Ectodermal cell (in vitro differentiated cells): ENCODE data around the gene INO80C.
"Not testable (repeated sequence)": the region's sequence is repeated elsewhere in the genome, so short reads cannot be mapped to it uniquely, and the experiment has no call there.

Experiments used
- H3K27ac ChIP-seq: 2 replicates; pipeline ENCODE4 v1.7.0; 2013; ENCODE audit warnings: mild to moderate bottlenecking, low read depth, low read length; ENCODE audit not compliant: insufficient read depth, poor library complexity, severe bottlenecking
- H3K27me3 ChIP-seq: 2 replicates; pipeline ENCODE4 v1.7.0; 2013; ENCODE audit warnings: mild to moderate bottlenecking, low read length; ENCODE audit not compliant: insufficient read depth, control insufficient read depth, poor library complexity, severe bottlenecking
- H3K36me3 ChIP-seq: one replicate; pipeline ENCODE4 v1.7.0; 2013; ENCODE audit warnings: low read length; ENCODE audit not compliant: control insufficient read depth, insufficient read depth
- H3K4me1 ChIP-seq: one replicate; pipeline ENCODE4 v1.7.0; 2013; ENCODE audit warnings: low read length; ENCODE audit not compliant: control insufficient read depth, insufficient read depth
- H3K4me3 ChIP-seq: 2 replicates; pipeline ENCODE4 v1.7.0; 2013; ENCODE audit warnings: low read depth, low read length, control low read depth; ENCODE audit not compliant: insufficient read depth
- H3K9me3 ChIP-seq: 2 replicates; pipeline ENCODE4 v1.7.0; 2013; ENCODE audit warnings: mild to moderate bottlenecking, low read length, moderate library complexity; ENCODE audit not compliant: control insufficient read depth
- WGBS, 2 experiments: methylation state at CpG; one replicate each; pipeline ENCODE4 v1.1.7; 2013; ENCODE audit warnings: missing lambda C conversion rate in 2 of 2; 5-methylcytosine and 5-hydroxymethylcytosine counted together

INO80C gene

DNA sequence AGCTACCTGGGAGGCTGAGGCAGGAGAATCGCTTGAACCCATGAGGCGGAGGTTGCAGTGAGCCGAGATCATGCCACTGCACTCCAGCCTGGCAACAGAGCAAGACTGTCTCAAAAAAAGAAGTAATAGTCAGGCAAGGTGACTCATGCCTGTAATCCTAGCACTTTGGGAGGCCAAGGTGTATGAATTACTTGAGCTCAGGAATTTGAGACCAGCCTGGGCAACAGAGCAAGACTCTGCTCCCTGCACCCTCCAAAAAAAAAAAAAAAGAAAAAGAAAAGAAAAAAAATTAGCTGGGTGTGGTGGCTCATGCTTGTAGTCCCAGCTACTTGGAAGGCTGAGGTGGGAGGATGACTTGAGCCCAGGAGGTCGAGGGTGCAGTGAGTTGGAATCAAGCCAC lies 44.7 kb downstream of the INO80C start:
- WGBS, 2 experiments = 91% methylated on average over 4 of the region's 4 CpGs

DNA sequence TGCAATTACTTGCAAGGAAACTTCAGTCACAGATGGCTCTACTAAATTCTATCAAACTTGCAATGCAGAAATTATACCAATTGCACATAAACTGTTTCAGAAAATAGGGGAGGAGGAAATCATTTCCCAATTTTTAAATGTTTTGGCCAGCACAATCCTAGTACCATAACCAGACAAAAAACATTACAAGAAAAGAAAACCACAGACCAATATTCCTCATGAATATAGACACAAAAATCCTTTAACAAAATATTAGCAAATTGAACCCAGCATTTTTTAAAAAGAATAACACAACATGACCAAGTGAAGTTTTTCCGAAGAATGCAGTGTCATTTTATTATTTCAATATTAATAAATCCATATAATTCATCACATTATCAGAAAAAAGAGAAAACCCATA lies 45.8 kb downstream of the INO80C start:
- 78% methylated on average over 1 of the region's 1 CpG; no CpG with 5 or more reads in 1 of the 2 experiments for WGBS, 2 experiments
- Histone ChIP-seq H3K9me3 (no peaks in the 10 kb centered on the region), H3K4me3 (no peak overlapping the region), H3K27ac (no peak overlapping the region), H3K27me3 (no peaks in the 10 kb centered on the region), H3K4me1 (no peaks in the 10 kb centered on the region), H3K36me3 (no peaks in the 10 kb centered on the region)

More for the DNA sequence above, 44.7 kb downstream of the INO80C start:
- H3K27ac ChIP-seq, H3K27me3 ChIP-seq, H3K9me3 ChIP-seq, H3K4me1 ChIP-seq, H3K4me3 ChIP-seq, H3K36me3 ChIP-seq: not testable (repeated sequence)

DNA sequence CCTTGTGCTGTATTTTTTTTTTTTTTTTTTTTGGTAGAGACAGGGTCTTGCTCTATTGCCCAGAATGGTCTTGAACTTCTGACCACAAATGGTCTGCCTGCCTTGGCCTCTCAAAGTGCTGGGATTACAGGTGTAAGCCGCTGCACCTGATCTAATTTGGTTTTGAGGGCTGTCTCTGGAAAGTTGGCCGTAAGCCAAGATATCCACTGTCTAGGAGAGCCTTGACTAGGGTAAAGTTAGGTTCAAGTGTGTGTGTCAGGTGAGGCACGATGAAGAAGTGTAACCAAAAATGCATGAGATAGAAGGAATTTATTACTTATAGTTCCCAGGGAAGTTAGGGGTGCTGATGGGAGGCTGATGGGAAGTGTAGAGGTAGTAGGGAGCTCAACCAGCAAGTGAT lies 46.7 kb downstream of the INO80C start:
- H3K4me3 ChIP-seq = no peak overlapping the region
- WGBS, 2 experiments = 89 to 94% methylated on average over 3 of the region's 3 CpGs
- no peaks in the 10 kb centered on the region for H3K9me3 ChIP-seq
- no peak overlapping the region for H3K27ac ChIP-seq
- H3K4me1 ChIP-seq = no peaks in the 10 kb centered on the region
- no peaks in the 10 kb centered on the region for H3K27me3 ChIP-seq
- H3K36me3 ChIP-seq = no peaks in the 10 kb centered on the region

DNA sequence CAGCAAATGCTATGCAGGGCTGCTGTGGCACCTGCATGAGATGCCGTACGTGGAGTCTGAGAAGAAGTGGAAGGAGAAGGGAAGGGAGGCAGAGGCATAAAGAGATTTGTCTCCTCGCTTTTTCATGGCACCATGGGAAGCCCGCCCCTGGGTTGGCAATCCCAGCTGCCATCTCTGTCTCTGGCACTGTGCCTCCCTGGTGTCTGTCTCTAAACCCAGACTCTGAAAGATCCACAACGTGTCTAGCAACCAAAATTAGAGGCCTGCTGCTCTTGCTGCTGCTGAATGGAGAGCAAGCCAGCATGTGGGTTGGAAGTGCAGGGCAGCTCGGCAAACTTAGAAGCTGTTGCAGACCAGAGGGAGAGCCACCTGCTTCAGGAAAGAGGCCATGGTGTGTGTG lies 53.1 kb downstream of the INO80C start:
- Histone ChIP-seq H3K4me1 (no peaks in the 10 kb centered on the region), H3K9me3 (no peaks in the 10 kb centered on the region), H3K36me3 (no peaks in the 10 kb centered on the region), H3K27me3 (no peaks in the 10 kb centered on the region), H3K27ac (no peak overlapping the region), H3K4me3 (no peak overlapping the region)
- 92% methylated on average over 6 of the region's 6 CpGs for WGBS, 2 experiments

DNA sequence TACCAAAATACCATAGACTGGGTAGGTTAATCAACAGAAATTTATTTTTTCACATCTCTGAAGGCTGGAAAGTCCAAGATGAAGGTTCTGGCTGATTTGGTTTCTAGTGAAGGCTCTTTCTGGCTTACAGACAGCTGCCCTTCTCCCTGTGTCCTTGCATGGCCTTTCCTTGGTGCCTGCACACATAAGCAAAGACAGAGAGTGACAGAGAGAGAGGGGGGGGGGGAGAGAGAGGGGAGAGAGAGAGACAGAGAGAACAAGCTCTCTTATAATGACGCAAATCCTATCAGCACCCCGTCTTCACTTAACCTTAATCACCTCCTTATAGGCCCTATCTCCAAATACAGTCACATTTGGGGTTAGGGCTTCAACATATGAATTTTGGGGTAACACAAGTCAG lies 53.9 kb downstream of the INO80C start:
- H3K36me3 ChIP-seq = no peaks in the 10 kb centered on the region
- WGBS, 2 experiments = 88 to 92% methylated on average over 2 of the region's 2 CpGs
- no peaks in the 10 kb centered on the region for H3K4me1 ChIP-seq
- no peak overlapping the region for H3K4me3 ChIP-seq
- no peak overlapping the region for H3K27ac ChIP-seq
- H3K27me3 ChIP-seq = no peaks in the 10 kb centered on the region
- no peaks in the 10 kb centered on the region for H3K9me3 ChIP-seq

DNA sequence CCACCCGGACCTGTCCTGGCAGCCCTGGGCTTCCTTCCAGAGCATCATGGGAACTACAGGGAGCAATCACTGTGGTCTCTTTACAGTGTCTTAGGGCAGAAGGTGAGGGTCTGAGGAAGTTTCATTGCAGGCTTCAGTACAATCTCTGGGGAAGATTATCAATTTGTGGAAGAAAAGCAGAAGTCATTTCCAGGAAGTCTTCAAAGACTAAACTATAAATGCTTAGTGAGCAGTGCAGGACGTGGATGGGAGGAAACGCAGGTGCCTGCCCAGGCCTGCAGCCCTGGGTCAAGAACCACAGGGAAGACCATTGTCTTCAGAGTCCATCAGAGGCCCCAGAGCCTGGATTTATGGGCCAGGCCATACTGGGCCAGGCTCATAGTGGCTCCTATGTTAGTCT lies 54.3 kb downstream of the INO80C start:
- WGBS, 2 experiments = 91 to 94% methylated on average over 3 of the region's 3 CpGs
- H3K9me3 ChIP-seq = no peaks in the 10 kb centered on the region
- H3K27me3 ChIP-seq = no peaks in the 10 kb centered on the region
- H3K4me3 ChIP-seq = no peak overlapping the region
- no peaks in the 10 kb centered on the region for H3K4me1 ChIP-seq
- no peak overlapping the region for H3K27ac ChIP-seq
- H3K36me3 ChIP-seq = no peaks in the 10 kb centered on the region

DNA sequence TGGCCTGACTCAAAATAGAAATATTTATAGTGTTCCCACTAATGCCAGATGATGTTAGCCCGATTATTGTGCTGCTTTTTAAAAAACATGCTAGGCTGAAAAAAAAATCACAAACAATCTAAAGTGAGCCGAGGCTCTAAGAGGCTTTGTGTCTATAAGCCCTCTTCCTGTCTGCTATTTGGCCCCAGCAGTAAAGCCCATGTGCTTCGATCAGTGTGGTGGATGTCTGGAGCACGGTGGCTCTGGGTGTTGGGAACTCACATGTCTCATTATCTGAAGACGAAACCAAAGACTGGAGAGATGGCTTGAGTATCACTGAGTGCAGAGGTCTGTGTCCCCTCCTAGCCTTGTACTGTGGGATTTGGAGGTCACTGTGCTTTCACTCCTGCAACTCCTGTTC lies 55.1 kb downstream of the INO80C start:
- WGBS, 2 experiments = 91 to 95% methylated on average over 5 of the region's 5 CpGs

DNA sequence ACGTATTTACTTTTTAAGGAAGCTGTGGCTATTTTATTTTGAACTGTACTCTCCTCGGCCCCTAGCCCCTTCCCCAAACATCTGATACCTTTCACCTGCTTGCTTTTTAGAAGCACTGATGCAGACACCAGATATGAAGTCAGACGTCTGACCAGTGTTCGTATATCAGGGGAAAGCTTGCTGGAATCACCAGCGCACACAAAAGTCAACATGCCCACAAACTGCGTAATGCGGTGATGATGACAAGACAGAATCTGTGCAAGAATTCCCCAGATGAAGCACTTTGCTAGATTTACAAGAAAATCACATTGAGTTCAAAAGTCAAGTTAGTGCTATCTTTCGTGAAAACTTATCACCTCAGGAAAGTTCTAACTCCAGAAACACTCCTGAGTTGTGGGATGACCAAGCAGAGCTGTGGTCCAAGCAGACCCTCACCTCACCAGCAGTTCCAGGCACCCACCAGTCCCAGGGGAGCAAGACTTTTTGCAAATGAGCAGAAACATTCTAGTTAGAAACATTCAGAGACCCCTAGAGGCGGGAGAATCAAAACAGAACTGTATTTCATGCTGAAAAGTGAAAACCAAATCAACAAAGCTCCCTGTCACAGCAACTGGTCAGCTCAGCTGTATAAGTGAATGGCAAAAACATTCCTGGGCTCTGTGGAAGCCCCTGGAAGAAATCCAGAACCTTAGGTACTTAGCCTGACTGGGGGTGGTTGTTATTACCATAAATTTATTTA lies 55.7 kb downstream of the INO80C start:
- Histone ChIP-seq H3K27me3 (no peaks in the 10 kb centered on the region), H3K27ac (no peak overlapping the region), H3K4me3 (no peak overlapping the region), H3K4me1 (no peaks in the 10 kb centered on the region), H3K36me3 (no peaks in the 10 kb centered on the region), H3K9me3 (no peaks in the 10 kb centered on the region)
- 93 to 94% methylated on average over 9 of the region's 9 CpGs for WGBS, 2 experiments

More for the DNA sequence above, 55.1 kb downstream of the INO80C start:
- Histone ChIP-seq H3K27me3 (no peaks in the 10 kb centered on the region), H3K27ac (no peak overlapping the region), H3K36me3 (no peaks in the 10 kb centered on the region), H3K9me3 (no peaks in the 10 kb centered on the region), H3K4me1 (no peaks in the 10 kb centered on the region), H3K4me3 (no peak overlapping the region)

DNA sequence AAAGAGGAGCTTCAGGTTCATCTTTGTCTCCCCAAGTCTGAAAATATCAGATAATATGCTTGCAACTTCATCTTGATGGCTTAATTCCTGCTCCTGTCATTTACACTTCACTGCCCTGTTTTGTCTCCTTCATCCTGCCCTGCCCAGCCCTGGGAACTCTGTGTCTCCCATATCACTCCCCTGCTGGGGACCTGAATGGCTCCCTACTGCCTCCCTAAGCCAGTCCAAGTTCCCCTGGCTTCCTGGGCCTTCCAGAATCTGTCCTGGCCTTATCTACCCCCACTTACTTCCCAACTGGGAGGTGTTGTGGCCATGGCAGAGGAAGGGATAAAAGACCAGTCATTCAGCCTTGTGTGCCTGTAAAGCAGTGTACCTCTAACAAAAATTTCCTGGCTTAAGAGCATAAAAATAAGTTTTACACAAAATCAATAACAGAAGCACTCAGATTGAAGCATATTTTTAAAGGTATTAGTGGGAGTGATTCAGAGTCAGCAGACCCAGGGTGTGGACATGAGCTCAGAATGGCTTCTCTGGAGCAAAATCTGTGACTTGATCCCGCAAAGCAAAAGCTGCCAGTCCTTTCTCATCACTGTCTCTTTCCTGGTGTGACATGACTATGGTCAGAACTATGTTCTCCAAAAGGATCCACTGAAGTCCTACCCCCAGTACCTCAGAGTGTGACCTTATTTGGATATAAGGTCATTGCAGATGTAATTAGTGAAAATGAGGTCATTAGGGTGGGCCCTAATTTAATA lies 59.1 kb downstream of the INO80C start:
- no peaks in the 10 kb centered on the region for H3K27me3 ChIP-seq
- H3K9me3 ChIP-seq = no peaks in the 10 kb centered on the region
- H3K4me3 ChIP-seq = no peak overlapping the region
- no peaks in the 10 kb centered on the region for H3K4me1 ChIP-seq
- no peaks in the 10 kb centered on the region for H3K36me3 ChIP-seq
- WGBS, 2 experiments = 98 to 100% methylated on average over 1 of the region's 1 CpG
- H3K27ac ChIP-seq = no peak overlapping the region

DNA sequence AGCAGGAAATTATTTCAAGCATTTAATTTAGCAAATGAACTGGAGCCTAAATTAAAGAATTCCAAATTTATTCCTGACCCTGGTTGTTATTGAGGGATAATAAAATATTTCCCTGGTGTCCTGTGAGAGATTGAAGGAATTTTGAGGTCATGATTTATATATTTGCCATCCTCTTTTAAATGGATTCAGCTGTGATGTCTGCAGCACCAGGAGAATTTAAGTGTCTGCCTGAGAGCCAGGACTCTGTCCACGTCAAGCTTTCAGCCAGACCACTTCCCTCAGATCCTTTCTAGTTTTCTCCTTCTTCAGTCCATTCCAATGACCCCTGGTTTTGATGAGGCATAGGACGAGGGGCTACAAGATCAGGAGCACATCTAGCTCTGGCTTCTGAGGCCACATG lies 59.9 kb downstream of the INO80C start:
- H3K27me3 ChIP-seq = no peaks in the 10 kb centered on the region
- no peak overlapping the region for H3K4me3 ChIP-seq
- no peak overlapping the region for H3K27ac ChIP-seq
- WGBS, 2 experiments = 82 to 86% methylated on average over 2 of the region's 2 CpGs
- no peaks in the 10 kb centered on the region for H3K4me1 ChIP-seq
- no peaks in the 10 kb centered on the region for H3K9me3 ChIP-seq
- H3K36me3 ChIP-seq = no peaks in the 10 kb centered on the region
